H1 (cell line): ENCODE data around the gene SSTR3. TPM values are rescaled to one million over a fixed set of nuclear protein-coding genes. Genes with fewer than 3 reads are reported as not detected.

Source experiments
- CTCF ChIA-PET: fragments of 300-600 bp; sonication (Branson Sonifier 250); formaldehyde crosslinking; loops from one replicate; lab custom pipeline; 2021; ENCODE audit not compliant: partially characterized antibody; lab: Charles Lee
- POLR2A ChIA-PET: fragments of 300-600 bp; sonication (Branson Sonifier 250); formaldehyde crosslinking; loops from one replicate; lab custom pipeline; 2021; ENCODE audit warnings: inconsistent platforms; ENCODE audit not compliant: partially characterized antibody; lab: Charles Lee
- DNase-seq, 2 experiments: peaks; one replicate each; pipeline versions ENCODE4 v3.0.0 to v3.0.0-alpha.2; 2010 to 2022; ENCODE audit warnings: low spot score in 2 of 2, low read depth in 1 of 2, mixed read lengths in 1 of 2
- FAIRE-seq: peaks from 2 replicates; lab custom pipeline; 2011; peaks lifted over from hg19 to GRCh38; lab: Jason Lieb, UNC
- H2AFZ ChIP-seq: 2 replicates; pipeline ENCODE4 v1.8.1; 2012; ENCODE audit warnings: low read length, inconsistent platforms
- H2AK5ac ChIP-seq: 2 replicates; pipeline ENCODE4 v1.6.1; 2013; ENCODE audit warnings: low read depth, low read length
- H2BK120ac ChIP-seq: replicated peaks from 2 replicates; pipeline ENCODE3; 2013; ENCODE audit warnings: low read depth, low read length, inconsistent platforms
- H2BK12ac ChIP-seq: 2 replicates; pipeline ENCODE4 v1.6.1; 2013; ENCODE audit warnings: low read depth, low read length
- H2BK15ac ChIP-seq: 2 replicates; pipeline ENCODE4 v1.6.1; 2013; ENCODE audit warnings: low read length
- H2BK20ac ChIP-seq: 2 replicates; pipeline ENCODE4 v1.6.1; 2013; ENCODE audit warnings: low read length
- H2BK5ac ChIP-seq: 2 replicates; pipeline ENCODE4 v1.6.1; 2013; ENCODE audit warnings: low read depth, low read length
- H3K14ac ChIP-seq: 2 replicates; pipeline ENCODE4 v1.6.1; 2013; ENCODE audit warnings: inconsistent platforms; ENCODE audit not compliant: insufficient read length
- H3K18ac ChIP-seq: 2 replicates; pipeline ENCODE4 v1.6.1; 2013; ENCODE audit warnings: low read length; ENCODE audit errors: extremely low read depth
- H3K23ac ChIP-seq: 2 replicates; pipeline ENCODE4 v1.6.1; 2013; ENCODE audit warnings: inconsistent platforms; ENCODE audit not compliant: insufficient read length
- H3K23me2 ChIP-seq: 2 replicates; pipeline ENCODE4 v1.6.1; 2013; ENCODE audit warnings: low read depth, low read length
- H3K27ac ChIP-seq: 2 replicates; pipeline ENCODE4 v1.6.1; 2011; ENCODE audit warnings: low read depth, low read length, inconsistent platforms
- H3K27me3 ChIP-seq, 4 experiments: replicated peaks in 1 of 4; 1 replicate in 1 of 4; 2 replicates in 3 of 4; pipeline versions ENCODE4 v1.6.1 to v1.8.1; 2011 to 2013; ENCODE audit warnings: low read length in 3 of 4, mild to moderate bottlenecking in 3 of 4, inconsistent platforms in 2 of 4, mixed read lengths in 2 of 4, moderate library complexity in 1 of 4; ENCODE audit not compliant: control insufficient read depth in 3 of 4, insufficient read depth in 3 of 4; ENCODE audit errors: extremely low read depth in 1 of 4
- H3K36me3 ChIP-seq, 4 experiments: 2 replicates each; pipeline versions ENCODE4 v1.6.1 to v1.8.1; 2011 to 2013; ENCODE audit warnings: mild to moderate bottlenecking in 4 of 4, low read length in 3 of 4, moderate library complexity in 2 of 4, control low read depth in 1 of 4, inconsistent platforms in 1 of 4; ENCODE audit not compliant: insufficient read depth in 4 of 4, control insufficient read depth in 2 of 4
- H3K4ac ChIP-seq: replicated peaks from 2 replicates; pipeline ENCODE3; 2013; ENCODE audit warnings: low read length, low read depth, mixed read lengths, inconsistent platforms; ENCODE audit not compliant: insufficient read length
- H3K4me1 ChIP-seq, 4 experiments: replicated peaks in 1 of 4; 1 replicate in 1 of 4; 2 replicates in 3 of 4; pipeline versions ENCODE4 v1.6.1 to v1.8.1; 2011 to 2013; ENCODE audit warnings: low read length in 3 of 4, inconsistent platforms in 2 of 4, mixed read lengths in 1 of 4; ENCODE audit not compliant: insufficient read depth in 4 of 4, control insufficient read depth in 3 of 4
- H3K4me2 ChIP-seq, 2 experiments: 2 replicates each; pipeline versions ENCODE4 v1.6.1 to v1.8.1; 2011 to 2013; ENCODE audit warnings: low read depth in 2 of 2, low read length in 2 of 2, control low read depth in 1 of 2, inconsistent platforms in 1 of 2, mild to moderate bottlenecking in 1 of 2; ENCODE audit not compliant: insufficient read depth in 1 of 2
- H3K4me3 ChIP-seq, 4 experiments: fragments of 200-600, 300-600 bp in 1 of 4; sonication (generic), shearing (Covaris generic), sonication (Bioruptor Twin) in 1 of 4; 2 replicates each; pipeline versions ENCODE4 v1.5.1 to v1.8.1; 2011 to 2016; ENCODE audit warnings: low read length in 4 of 4, low read depth in 3 of 4, control low read depth in 2 of 4, inconsistent platforms in 2 of 4, mild to moderate bottlenecking in 2 of 4, mixed read lengths in 1 of 4, moderate library complexity in 1 of 4; ENCODE audit not compliant: insufficient read depth in 2 of 4; ENCODE audit errors: extremely low read depth in 1 of 4
- H3K56ac ChIP-seq: replicated peaks from 2 replicates; pipeline ENCODE3; 2013; ENCODE audit warnings: low read depth, mild to moderate bottlenecking, mixed read lengths, low read length, inconsistent platforms; ENCODE audit not compliant: insufficient read length
- H3K79me1 ChIP-seq: 2 replicates; pipeline ENCODE4 v1.6.1; 2013; ENCODE audit warnings: low read depth, low read length, control low read depth
- H3K79me2 ChIP-seq, 2 experiments: 2 replicates each; pipeline versions ENCODE4 v1.6.1 to v1.8.1; 2012 to 2013; ENCODE audit warnings: low read length in 2 of 2, mild to moderate bottlenecking in 2 of 2, inconsistent platforms in 1 of 2; ENCODE audit not compliant: insufficient read depth in 2 of 2, control insufficient read depth in 1 of 2
- H3K9ac ChIP-seq, 4 experiments: replicated peaks in 1 of 4; 1 replicate in 1 of 4; 2 replicates in 3 of 4; pipeline versions ENCODE4 v1.6.1 to v1.8.1; 2011 to 2013; ENCODE audit warnings: low read depth in 3 of 4, low read length in 3 of 4, control low read depth in 2 of 4, mild to moderate bottlenecking in 2 of 4, moderate library complexity in 2 of 4, inconsistent platforms in 1 of 4; ENCODE audit errors: extremely low read depth in 1 of 4
- H3K9me3 ChIP-seq, 2 experiments: 2 replicates each; pipeline versions ENCODE4 v1.6.1 to v1.8.1; 2012 to 2013; ENCODE audit warnings: mild to moderate bottlenecking in 2 of 2, moderate library complexity in 2 of 2, control low read depth in 1 of 2, inconsistent platforms in 1 of 2, low read depth in 1 of 2, low read length in 1 of 2, mixed read lengths in 1 of 2; ENCODE audit not compliant: insufficient read depth in 2 of 2
- H4K20me1 ChIP-seq, 2 experiments: replicated peaks in 1 of 2; 2 replicates each; pipeline versions ENCODE3 to v1.8.1; 2011 to 2013; ENCODE audit warnings: inconsistent platforms in 2 of 2, low read length in 2 of 2, mild to moderate bottlenecking in 1 of 2; ENCODE audit not compliant: insufficient read depth in 2 of 2, control insufficient read depth in 1 of 2
- H4K5ac ChIP-seq: 2 replicates; pipeline ENCODE4 v1.6.1; 2013; ENCODE audit warnings: low read length, low read depth, mixed read lengths, inconsistent platforms; ENCODE audit not compliant: insufficient read length
- H4K8ac ChIP-seq: 2 replicates; pipeline ENCODE4 v1.8.0; 2013; ENCODE audit warnings: mild to moderate bottlenecking, moderate library complexity, low read length, inconsistent platforms; ENCODE audit not compliant: insufficient read depth; ENCODE audit errors: extremely low read depth
- H4K91ac ChIP-seq: replicated peaks from 2 replicates; pipeline ENCODE3; 2013; ENCODE audit warnings: low read length, mixed read lengths, inconsistent platforms; ENCODE audit not compliant: insufficient read length
- CBX8 ChIP-seq: fragments of 300-800, 300-1000 bp; sonication (generic); IDR thresholded peaks from 2 replicates; pipeline ENCODE4 v1.7.1; 2016; ENCODE audit warnings: low read depth, low read length, borderline replicate concordance
- CEBPB ChIP-seq: IDR thresholded peaks from 2 replicates; pipeline ENCODE4 v1.6.1; 2012; ENCODE audit warnings: low read depth, low read length
- CREB1 ChIP-seq: IDR thresholded peaks from 2 replicates; pipeline ENCODE4 v1.6.1; 2012; ENCODE audit warnings: inconsistent platforms
- KDM1A ChIP-seq: fragments of 200-600, 300-600 bp; sonication (generic); IDR thresholded peaks from 2 replicates; pipeline ENCODE4 v1.7.1; 2016; ENCODE audit warnings: mild to moderate bottlenecking, low read length, borderline replicate concordance
- MAFK ChIP-seq: IDR thresholded peaks from 2 replicates; pipeline ENCODE4 v1.6.1; 2012; ENCODE audit warnings: low read depth, mild to moderate bottlenecking, improper control_type of control experiment, low read length
- POU5F1 ChIP-seq: IDR thresholded peaks from 2 replicates; pipeline ENCODE4 v1.6.1; 2011; ENCODE audit warnings: low read depth, mild to moderate bottlenecking, low read length, moderate library complexity
- RFX5 ChIP-seq: IDR thresholded peaks from 2 replicates; pipeline ENCODE4 v1.6.1; 2011; ENCODE audit warnings: low read depth, low read length, improper control_type of control experiment, borderline replicate concordance
- SIRT6 ChIP-seq: IDR thresholded peaks from one replicate; pipeline ENCODE4 v1.7.1; 2012; ENCODE audit warnings: low read length, inconsistent platforms
- SIX5 ChIP-seq: IDR thresholded peaks from 2 replicates; pipeline ENCODE4 v1.6.1; 2011; ENCODE audit warnings: mild to moderate bottlenecking, low read depth, low read length
- SP2 ChIP-seq: IDR thresholded peaks from 2 replicates; pipeline ENCODE4 v1.6.1; 2012; ENCODE audit warnings: mild to moderate bottlenecking, low read length, inconsistent platforms
- TAF1 ChIP-seq: IDR thresholded peaks from 2 replicates; pipeline ENCODE4 v1.6.1; 2011; ENCODE audit warnings: mild to moderate bottlenecking, low read depth, low read length
- TEAD4 ChIP-seq: IDR thresholded peaks from 2 replicates; pipeline ENCODE4 v1.6.1; 2012; ENCODE audit warnings: low read depth, low read length, inconsistent platforms, mixed read lengths
- ZNF274 ChIP-seq: IDR thresholded peaks from 2 replicates; pipeline ENCODE4 v1.7.0; 2012; ENCODE audit warnings: low read length, borderline replicate concordance; ENCODE audit errors: extremely low read depth
- WGBS, 2 experiments: shearing (Covaris generic) in 1 of 2; methylation state at CpG; one replicate each; pipeline versions ENCODE4 v1.1.6 to v1.1.7; 2013 to 2015; ENCODE audit warnings: low lambda C conversion rate in 2 of 2, mixed read lengths in 2 of 2, inconsistent platforms in 1 of 2, low coverage in 1 of 2, missing lambda C conversion rate in 1 of 2; ENCODE audit not compliant: insufficient replicate concordance in 2 of 2, insufficient coverage in 1 of 2, insufficient read length in 1 of 2; ENCODE audit errors: extremely low coverage in 1 of 2, missing lambda C conversion rate in 1 of 2; 5-methylcytosine and 5-hydroxymethylcytosine counted together
- polyA plus RNA-seq, 7 experiments: library from polyadenylated mRNA; depleted of rRNA in 3 of 7; stranded (reverse) in 5 of 7; unstranded in 2 of 7; fragments of >200 nt in 5 of 7; fragments of 200-250 nt in 2 of 7; gene quantifications; 1 replicate in 5 of 7; 2 replicates in 1 of 7; 4 replicates in 1 of 7; pipeline versions ENCODE4 v1.2.1 to v1.2.3, GENCODE V29; 2011 to 2013; ENCODE audit warnings: missing spikeins in 2 of 7, mixed read lengths in 2 of 7
- total RNA-seq: library from RNA; stranded (reverse); fragmentation: NEBNext Ultra II Directional; extraction: Animal tissue kit (Norgen Biotek cat#: 25700); gene quantifications from 2 replicates; pipeline ENCODE4 v1.2.1, GENCODE V29; 2021
- TF ChIP-seq, protein P1 (sequence below), 3 experiments: IDR thresholded peaks; 1 replicate in 2 of 3; 2 replicates in 1 of 3; pipeline versions ENCODE4 v1.5.1 to v1.6.1; 2011; ENCODE audit warnings: low read length in 3 of 3, mild to moderate bottlenecking in 3 of 3, inconsistent platforms in 2 of 3, low read depth in 1 of 3, moderate library complexity in 1 of 3; ENCODE audit not compliant: insufficient read depth in 1 of 3; ENCODE audit errors: control extremely low read depth in 1 of 3

SSTR3 gene
- total and polyA plus RNA-seq, 2 of the 8 experiments (the other 6 are each of a cell fraction or from before 2014, with no cell fraction given): 0.22 to 0.77 TPM

GRCh38 chr22:37173709-37174108 is 38.6 kb downstream of the SSTR3 start:
- H4K91ac ChIP-seq: no peak overlapping the region
- no peak for TF ChIP-seq TEAD4
- no peak for TF ChIP-seq SP2
- no peak for TF ChIP-seq RFX5
- no peak for TF ChIP-seq SIX5
- TF ChIP-seq POU5F1: no peak
- no peak for TF ChIP-seq CREB1
- TF ChIP-seq KDM1A: no peak
- no peak for TF ChIP-seq MAFK
- TF ChIP-seq CEBPB: no peak
- TF ChIP-seq SIRT6: no peak
- TF ChIP-seq, protein P1, sequence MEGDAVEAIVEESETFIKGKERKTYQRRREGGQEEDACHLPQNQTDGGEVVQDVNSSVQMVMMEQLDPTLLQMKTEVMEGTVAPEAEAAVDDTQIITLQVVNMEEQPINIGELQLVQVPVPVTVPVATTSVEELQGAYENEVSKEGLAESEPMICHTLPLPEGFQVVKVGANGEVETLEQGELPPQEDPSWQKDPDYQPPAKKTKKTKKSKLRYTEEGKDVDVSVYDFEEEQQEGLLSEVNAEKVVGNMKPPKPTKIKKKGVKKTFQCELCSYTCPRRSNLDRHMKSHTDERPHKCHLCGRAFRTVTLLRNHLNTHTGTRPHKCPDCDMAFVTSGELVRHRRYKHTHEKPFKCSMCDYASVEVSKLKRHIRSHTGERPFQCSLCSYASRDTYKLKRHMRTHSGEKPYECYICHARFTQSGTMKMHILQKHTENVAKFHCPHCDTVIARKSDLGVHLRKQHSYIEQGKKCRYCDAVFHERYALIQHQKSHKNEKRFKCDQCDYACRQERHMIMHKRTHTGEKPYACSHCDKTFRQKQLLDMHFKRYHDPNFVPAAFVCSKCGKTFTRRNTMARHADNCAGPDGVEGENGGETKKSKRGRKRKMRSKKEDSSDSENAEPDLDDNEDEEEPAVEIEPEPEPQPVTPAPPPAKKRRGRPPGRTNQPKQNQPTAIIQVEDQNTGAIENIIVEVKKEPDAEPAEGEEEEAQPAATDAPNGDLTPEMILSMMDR (IDR thresholded peaks at IDR 0.05; ENCODE audit: control extremely low read depth in 1 of 3, insufficient read depth in 1 of 3, low read depth in 1 of 3, low read length in 3 of 3): no peak
- no peak for TF ChIP-seq ZNF274
- TF ChIP-seq TAF1: no peak
- TF ChIP-seq CBX8: no peak

More at GRCh38 chr22:37173709-37174108, 38.6 kb downstream of the SSTR3 start:
- no peak overlapping the region for H2BK15ac ChIP-seq
- H3K4me3 ChIP-seq: no peak overlapping the region
- no peak overlapping the region for H3K18ac ChIP-seq
- no peak overlapping the region for H2AFZ ChIP-seq
- H2BK20ac ChIP-seq: no peak overlapping the region
- no peak overlapping the region for H3K14ac ChIP-seq
- no peak overlapping the region for H2BK12ac ChIP-seq
- H3K27ac ChIP-seq: no peak overlapping the region
- no peaks in the 10 kb centered on the region for H4K20me1 ChIP-seq
- H3K4ac ChIP-seq: no peak overlapping the region
- no peak overlapping the region for H3K4me2 ChIP-seq
- ChIA-PET CTCF (interaction anchor here (0.8 to 1.2 kb wide), 2 partner anchors 26 kb away, joined by 3 to 6 read pairs; no protein-coding TSS in a partner anchor), POLR2A (no interaction called here)
- no peak overlapping the region for H2BK5ac ChIP-seq
- WGBS, 2 experiments: 81% methylated on average over 6 of the region's 6 CpGs; no CpG with 5 or more reads in 1 of the 2 experiments
- no peak overlapping the region for H3K9ac ChIP-seq
- no peaks in the 10 kb centered on the region for H3K36me3 ChIP-seq
- DNase-seq: no peak
- no peak overlapping the region for H2AK5ac ChIP-seq
- no peak overlapping the region for H4K5ac ChIP-seq
- H3K23me2 ChIP-seq: no peaks in the 10 kb centered on the region
- no peak overlapping the region for H2BK120ac ChIP-seq
- H3K4me1 ChIP-seq: peaks cover 0 to 4% (median 1%) of the 10 kb centered on the region in 4 experiments; a peak in 3 of 7 replicates
- no peaks in the 10 kb centered on the region for H3K79me1 ChIP-seq
- H3K9me3 ChIP-seq: no peaks in the 10 kb centered on the region
- H4K8ac ChIP-seq: no peak overlapping the region
- H3K27me3 ChIP-seq: no peaks in the 10 kb centered on the region; a peak in 2 of 7 replicates
- FAIRE-seq: no peak
- no peak overlapping the region for H3K56ac ChIP-seq
- H3K79me2 ChIP-seq: no peaks in the 10 kb centered on the region
- H3K23ac ChIP-seq: no peak overlapping the region
